Mucosa of stomach (tissue), 1 donor: ENCODE measurements around the gene MACF1.

ENCODE experiments used
- H3K27me3 ChIP-seq: one replicate; pipeline ENCODE4 v1.7.0; 2013; ENCODE audit warnings: mild to moderate bottlenecking, low read length; ENCODE audit not compliant: control insufficient read depth, insufficient read depth
- H3K36me3 ChIP-seq: one replicate; pipeline ENCODE4 v1.7.0; 2013; ENCODE audit warnings: low read length; ENCODE audit not compliant: control insufficient read depth, insufficient read depth
- H3K4me1 ChIP-seq: one replicate; pipeline ENCODE4 v1.7.0; 2013; ENCODE audit warnings: mild to moderate bottlenecking, low read length; ENCODE audit not compliant: control insufficient read depth, insufficient read depth
- H3K4me3 ChIP-seq: one replicate; pipeline ENCODE4 v1.7.0; 2013; ENCODE audit warnings: low read length
- H3K9ac ChIP-seq: one replicate; pipeline ENCODE4 v1.7.0; 2013; ENCODE audit warnings: mild to moderate bottlenecking, low read length, moderate library complexity
- H3K9me3 ChIP-seq: one replicate; pipeline ENCODE4 v1.7.0; 2013; ENCODE audit warnings: mild to moderate bottlenecking, low read length, moderate library complexity; ENCODE audit not compliant: control insufficient read depth
- donor health status: Pancreatic carcinoma.

MACF1 gene

DNA sequence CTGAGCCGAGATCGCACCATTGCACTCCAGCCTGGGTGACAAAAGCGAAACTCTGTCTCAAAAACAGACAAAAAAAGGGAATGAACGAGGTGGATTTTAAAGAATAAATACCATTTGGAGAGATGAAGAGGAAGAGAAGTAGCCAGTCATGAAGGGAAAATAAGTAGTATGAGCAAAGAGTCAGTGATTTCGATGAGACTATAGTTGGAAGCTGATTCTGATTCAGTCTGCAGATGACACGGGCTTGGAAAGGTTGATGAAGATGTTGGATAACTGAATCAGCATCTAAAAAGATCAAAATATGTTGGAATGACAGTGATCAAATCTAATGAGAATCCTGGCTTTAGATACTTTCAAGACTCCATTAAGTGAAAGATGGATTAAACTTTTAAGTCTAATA is 23.8 kb downstream of the MACF1 start:
- no peaks in the 10 kb centered on the region for H3K9me3 ChIP-seq
- no peaks in the 10 kb centered on the region for H3K4me1 ChIP-seq

DNA sequence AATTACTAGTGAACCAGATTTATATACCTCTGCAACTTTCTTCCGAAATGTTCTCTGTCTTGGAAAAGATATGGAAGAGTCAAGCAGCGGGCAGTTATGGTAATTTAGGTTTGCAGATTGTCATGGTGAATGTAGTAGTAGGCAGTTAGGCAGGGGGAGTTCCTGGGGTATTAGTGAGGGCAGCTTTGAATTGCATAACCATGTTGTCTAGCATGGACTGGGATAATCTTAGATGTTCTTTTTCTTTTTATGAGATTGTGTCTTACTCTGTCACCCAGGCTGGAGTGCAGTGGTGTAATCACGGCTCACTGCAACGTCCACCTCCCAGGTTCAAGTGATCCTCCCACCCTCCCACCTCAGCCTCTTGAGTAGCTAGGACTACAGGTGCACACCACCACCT is 25.0 kb downstream of the MACF1 start:
- H3K36me3 ChIP-seq, result no peaks in the 10 kb centered on the region
- no peaks in the 10 kb centered on the region for H3K9me3 ChIP-seq
- no peak overlapping the region for H3K4me3 ChIP-seq
- H3K27me3 ChIP-seq, result no peaks in the 10 kb centered on the region
- H3K9ac ChIP-seq, result no peak overlapping the region
- no peaks in the 10 kb centered on the region for H3K4me1 ChIP-seq

More for the DNA sequence above, 23.8 kb downstream of the MACF1 start:
- H3K4me3 ChIP-seq, result no peak overlapping the region
- H3K36me3 ChIP-seq, result no peaks in the 10 kb centered on the region
- no peaks in the 10 kb centered on the region for H3K27me3 ChIP-seq
- no peak overlapping the region for H3K9ac ChIP-seq

- H3K4me3 ChIP-seq, result no peak overlapping the region
- no peaks in the 10 kb centered on the region for H3K27me3 ChIP-seq
- no peaks in the 10 kb centered on the region for H3K4me1 ChIP-seq
- no peaks in the 10 kb centered on the region for H3K9me3 ChIP-seq
- H3K36me3 ChIP-seq, result no peaks in the 10 kb centered on the region
- H3K9ac ChIP-seq, result no peak overlapping the region
Observed at GRCh38 chr1:39230261-39231190, 26.0 kb downstream of the MACF1 start.

DNA sequence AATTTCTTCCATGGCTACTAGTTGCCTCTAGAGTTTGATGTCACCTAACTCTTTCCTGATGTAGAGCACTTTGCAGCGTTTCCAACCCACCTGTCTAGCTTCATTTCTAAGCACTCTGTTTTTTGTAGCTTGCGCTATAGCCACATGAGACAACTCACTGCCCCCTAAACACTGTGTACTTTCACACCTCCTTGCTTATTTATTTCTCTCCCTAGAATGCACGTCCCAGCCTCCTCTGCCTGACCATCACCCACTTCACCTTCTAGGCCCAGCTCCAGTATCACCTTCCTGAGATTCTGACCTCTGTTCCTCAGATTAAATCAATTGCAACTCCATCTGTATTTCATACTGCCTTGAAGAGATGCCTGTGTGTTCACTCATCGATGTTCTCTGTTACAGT is 32.5 kb downstream of the MACF1 start:
- no peak overlapping the region for H3K4me3 ChIP-seq
- H3K9ac ChIP-seq, result no peak overlapping the region
- no peaks in the 10 kb centered on the region for H3K27me3 ChIP-seq
- H3K9me3 ChIP-seq, result no peaks in the 10 kb centered on the region
- H3K4me1 ChIP-seq, result no peaks in the 10 kb centered on the region
- H3K36me3 ChIP-seq, result no peaks in the 10 kb centered on the region

GRCh38 chr1:39238476-39238875 is 34.0 kb downstream of the MACF1 start:
- Histone ChIP-seq H3K9me3 (no peaks in the 10 kb centered on the region), H3K36me3 (no peaks in the 10 kb centered on the region)

GRCh38 chr1:39239968-39240367 is 35.5 kb downstream of the MACF1 start:
- H3K9ac ChIP-seq, result no peak overlapping the region
- no peak overlapping the region for H3K4me3 ChIP-seq
- H3K9me3 ChIP-seq, result no peaks in the 10 kb centered on the region
- no peaks in the 10 kb centered on the region for H3K4me1 ChIP-seq
- no peaks in the 10 kb centered on the region for H3K27me3 ChIP-seq
- H3K36me3 ChIP-seq, result no peaks in the 10 kb centered on the region

More at GRCh38 chr1:39238476-39238875, 34.0 kb downstream of the MACF1 start:
- Histone ChIP-seq H3K9ac (no peak overlapping the region), H3K4me1 (no peaks in the 10 kb centered on the region), H3K4me3 (no peak overlapping the region), H3K27me3 (no peaks in the 10 kb centered on the region)

GRCh38 chr1:39243302-39243701 is 38.8 kb downstream of the MACF1 start:
- Histone ChIP-seq H3K9ac (no peak overlapping the region), H3K36me3 (no peaks in the 10 kb centered on the region), H3K4me1 (no peaks in the 10 kb centered on the region), H3K4me3 (no peak overlapping the region), H3K9me3 (no peaks in the 10 kb centered on the region), H3K27me3 (no peaks in the 10 kb centered on the region)

DNA sequence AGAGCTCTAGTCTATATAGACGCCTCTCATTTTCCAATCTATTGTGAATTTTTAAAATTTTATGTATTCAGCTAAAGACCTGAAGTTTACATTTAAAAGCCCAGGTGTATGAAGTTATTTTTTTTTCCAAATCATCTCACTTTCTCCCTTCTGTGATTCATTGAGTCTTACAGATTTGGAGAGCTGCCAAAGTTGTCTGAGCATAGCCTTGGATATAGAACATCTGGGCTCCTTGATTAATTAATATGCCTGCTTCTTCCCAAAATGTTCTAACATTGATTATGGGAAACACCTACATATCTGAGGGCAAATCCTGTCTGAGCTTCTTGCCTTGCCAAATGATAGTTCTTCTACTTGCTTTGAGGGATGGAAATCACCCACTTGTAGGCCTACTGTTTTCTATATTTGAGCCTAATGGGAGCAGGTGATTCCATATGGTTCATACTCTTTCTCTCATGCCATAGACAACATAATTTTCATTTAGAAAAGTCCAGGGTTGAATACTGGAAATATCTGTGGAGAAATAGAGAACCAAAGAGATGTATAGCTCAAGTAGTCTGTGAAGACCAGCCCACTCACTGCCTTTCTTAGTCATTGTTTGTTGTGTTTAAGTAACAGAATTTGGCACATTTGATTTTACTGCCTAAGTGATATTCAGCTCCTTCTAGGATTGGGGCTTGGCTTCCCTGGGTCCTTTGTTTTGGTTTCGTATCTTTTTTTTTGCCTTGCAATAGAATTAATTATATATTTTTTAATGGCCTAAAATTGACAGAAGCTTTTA is 46.2 kb downstream of the MACF1 start:
- Histone ChIP-seq H3K9ac (no peak overlapping the region), H3K36me3 (no peaks in the 10 kb centered on the region), H3K27me3 (no peaks in the 10 kb centered on the region), H3K9me3 (no peaks in the 10 kb centered on the region), H3K4me3 (no peak overlapping the region), H3K4me1 (no peaks in the 10 kb centered on the region)

GRCh38 chr1:39255222-39255621 is 50.7 kb downstream of the MACF1 start:
- peaks cover 7% of the 10 kb centered on the region for H3K36me3 ChIP-seq
- H3K4me3 ChIP-seq, result no peak overlapping the region
- H3K9me3 ChIP-seq, result no peaks in the 10 kb centered on the region
- no peaks in the 10 kb centered on the region for H3K4me1 ChIP-seq
- H3K9ac ChIP-seq, result no peak overlapping the region
- no peaks in the 10 kb centered on the region for H3K27me3 ChIP-seq

- Histone ChIP-seq H3K36me3 (peaks cover 7% of the 10 kb centered on the region), H3K27me3 (no peaks in the 10 kb centered on the region), H3K4me1 (no peaks in the 10 kb centered on the region), H3K9ac (no peak overlapping the region), H3K9me3 (no peaks in the 10 kb centered on the region), H3K4me3 (no peak overlapping the region)
Observed at GRCh38 chr1:39258146-39258924, 53.8 kb downstream of the MACF1 start.

DNA sequence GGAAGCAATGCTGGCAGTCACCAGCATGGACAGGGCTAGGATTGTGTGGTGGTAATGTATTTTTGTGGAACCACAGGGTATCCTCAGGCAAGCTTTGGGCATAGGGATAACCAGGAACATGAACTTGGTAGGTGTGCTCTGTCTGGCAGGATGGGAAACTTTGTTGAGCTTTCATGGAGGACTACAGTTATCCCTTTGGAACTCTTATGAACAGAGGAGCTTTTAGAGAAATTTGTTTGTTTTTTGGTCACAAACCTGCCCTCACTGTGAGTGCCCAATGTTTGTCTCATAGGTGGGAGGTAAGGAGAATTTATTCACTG is 54.4 kb downstream of the MACF1 start:
- Histone ChIP-seq H3K27me3 (no peaks in the 10 kb centered on the region), H3K4me1 (no peaks in the 10 kb centered on the region), H3K4me3 (no peak overlapping the region), H3K9me3 (no peaks in the 10 kb centered on the region), H3K9ac (no peak overlapping the region), H3K36me3 (peaks cover 7% of the 10 kb centered on the region)
